ENCODE data around the gene STAT2.

Gene STAT2

DNA sequence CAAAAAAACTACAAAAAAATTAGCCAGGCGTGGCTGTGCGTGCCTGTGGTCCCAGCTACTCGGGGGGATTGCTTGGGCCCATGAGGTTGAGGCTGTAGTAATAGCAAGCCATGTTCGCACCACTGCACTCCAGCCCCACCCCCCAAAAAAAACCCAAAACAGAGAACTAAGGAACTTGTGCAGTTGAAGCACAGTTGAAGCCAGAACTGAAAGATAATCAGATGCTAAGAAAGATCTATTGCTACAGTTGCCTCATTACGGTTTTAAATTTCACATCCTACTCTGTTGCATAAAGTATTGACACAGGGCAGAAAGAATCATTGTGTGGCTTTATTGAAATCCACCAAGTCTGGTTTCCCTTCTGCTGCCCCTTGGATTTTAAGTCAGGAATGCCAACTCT is 63.6 kb downstream of the STAT2 start:
- Histone ChIP-seq H3K4me3 (ENCODE audit: low read depth, low read length, poor library complexity, severe bottlenecking) (peak overlapping the region; percentile 9), H3K4me1 (ENCODE audit: insufficient read depth, low read length, severe bottlenecking) (peaks cover 47% of the 10 kb centered on the region), H3K9me3 (ENCODE audit: low read length) (no peaks in the 10 kb centered on the region), H3K9me2 (ENCODE audit: low read depth, low read length) (no peaks in the 10 kb centered on the region), H3F3A (ENCODE audit: insufficient read depth, low read length) (no peaks in the 10 kb centered on the region), H2AFZ (ENCODE audit: low read length) (no peak overlapping the region), H3K9ac (ENCODE audit: low read length) (no peak overlapping the region; the same call in 1 of the 2 replicates), H3K4me2 (ENCODE audit: low read length) (peak overlapping the region; percentile 91), H3K79me2 (ENCODE audit: insufficient read depth, low read length) (peaks cover 76% of the 10 kb centered on the region), H3K36me3 (ENCODE audit: insufficient read depth, low read length) (peaks cover 55% of the 10 kb centered on the region), H4K20me1 (ENCODE audit: insufficient read depth, low read length) (no peaks in the 10 kb centered on the region), H3K27me3 (ENCODE audit: insufficient read depth, low read length) (no peaks in the 10 kb centered on the region), H3K27ac (ENCODE audit: low read depth, low read length, poor library complexity, severe bottlenecking) (no peak overlapping the region)
- TF ChIP-seq, protein P1, sequence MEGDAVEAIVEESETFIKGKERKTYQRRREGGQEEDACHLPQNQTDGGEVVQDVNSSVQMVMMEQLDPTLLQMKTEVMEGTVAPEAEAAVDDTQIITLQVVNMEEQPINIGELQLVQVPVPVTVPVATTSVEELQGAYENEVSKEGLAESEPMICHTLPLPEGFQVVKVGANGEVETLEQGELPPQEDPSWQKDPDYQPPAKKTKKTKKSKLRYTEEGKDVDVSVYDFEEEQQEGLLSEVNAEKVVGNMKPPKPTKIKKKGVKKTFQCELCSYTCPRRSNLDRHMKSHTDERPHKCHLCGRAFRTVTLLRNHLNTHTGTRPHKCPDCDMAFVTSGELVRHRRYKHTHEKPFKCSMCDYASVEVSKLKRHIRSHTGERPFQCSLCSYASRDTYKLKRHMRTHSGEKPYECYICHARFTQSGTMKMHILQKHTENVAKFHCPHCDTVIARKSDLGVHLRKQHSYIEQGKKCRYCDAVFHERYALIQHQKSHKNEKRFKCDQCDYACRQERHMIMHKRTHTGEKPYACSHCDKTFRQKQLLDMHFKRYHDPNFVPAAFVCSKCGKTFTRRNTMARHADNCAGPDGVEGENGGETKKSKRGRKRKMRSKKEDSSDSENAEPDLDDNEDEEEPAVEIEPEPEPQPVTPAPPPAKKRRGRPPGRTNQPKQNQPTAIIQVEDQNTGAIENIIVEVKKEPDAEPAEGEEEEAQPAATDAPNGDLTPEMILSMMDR (IDR thresholded peaks at IDR 0.05; ENCODE audit: low read length), result no peak
- no peak for TF ChIP-seq EZH2 (IDR thresholded peaks at IDR 0.05; ENCODE audit: borderline replicate concordance, low read length)

DNA sequence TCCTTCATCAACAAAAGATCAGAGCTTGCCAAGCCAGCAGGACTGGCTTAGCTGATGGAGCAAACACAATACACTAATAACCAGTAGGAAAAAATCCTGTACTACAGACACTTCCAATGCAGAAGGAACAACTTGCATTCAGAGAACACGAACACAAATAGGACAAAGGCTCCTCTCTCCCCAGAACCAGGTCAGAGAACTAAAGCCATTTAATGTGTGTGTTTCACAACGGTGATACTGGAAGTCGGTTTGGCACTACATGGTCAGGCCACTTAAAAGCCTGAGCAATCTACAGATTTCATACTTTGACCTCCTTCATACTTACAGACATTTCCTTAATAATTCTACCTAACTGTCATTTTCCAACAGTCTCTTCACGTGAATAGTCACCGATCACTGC is 66.1 kb downstream of the STAT2 start:
- TF ChIP-seq, protein P1 (IDR thresholded peaks at IDR 0.05; ENCODE audit: low read length), result no peak
- no peak for TF ChIP-seq EZH2 (IDR thresholded peaks at IDR 0.05; ENCODE audit: borderline replicate concordance, low read length)
- Histone ChIP-seq H3K79me2 (ENCODE audit: insufficient read depth, low read length) (peaks cover 87% of the 10 kb centered on the region), H3K9me2 (ENCODE audit: low read depth, low read length) (no peaks in the 10 kb centered on the region), H3K27me3 (ENCODE audit: insufficient read depth, low read length) (no peaks in the 10 kb centered on the region), H2AFZ (ENCODE audit: low read length) (no peak overlapping the region), H3F3A (ENCODE audit: insufficient read depth, low read length) (no peaks in the 10 kb centered on the region), H3K36me3 (ENCODE audit: insufficient read depth, low read length) (peaks cover 73% of the 10 kb centered on the region), H3K27ac (ENCODE audit: low read depth, low read length, poor library complexity, severe bottlenecking) (no peak overlapping the region), H3K4me2 (ENCODE audit: low read length) (no peak overlapping the region), H3K4me3 (ENCODE audit: low read depth, low read length, poor library complexity, severe bottlenecking) (no peak overlapping the region), H4K20me1 (ENCODE audit: insufficient read depth, low read length) (no peaks in the 10 kb centered on the region), H3K4me1 (ENCODE audit: insufficient read depth, low read length, severe bottlenecking) (peaks cover 34% of the 10 kb centered on the region), H3K9me3 (ENCODE audit: low read length) (no peaks in the 10 kb centered on the region), H3K9ac (ENCODE audit: low read length) (no peak overlapping the region)
